Activated CD4-positive, alpha-beta T cell treated with anti-CD3 and anti-CD28 coated beads for 36 hours (primary cell): ENCODE data around the gene NIBAN1. TPM values are rescaled to one million over a fixed set of nuclear protein-coding genes. Genes with fewer than 3 reads are reported as not detected.

Source experiments
- ATAC-seq: fragments of 200-7000 bp; cut with Tn5 transposase; one replicate; pipeline ENCODE4 v1.10.0; 2021; ENCODE audit warnings: mild to moderate bottlenecking, moderate library complexity
- CTCF ChIA-PET: fragments of 350-600 bp; sonication (Branson Sonifier 250); formaldehyde crosslinking; loops from one replicate; lab custom pipeline; 2021; ENCODE audit warnings: antibody characterized with exemption; lab: Charles Lee
- POLR2A ChIA-PET: fragments of 350-600 bp; sonication (Branson Sonifier 250); formaldehyde crosslinking; loops from one replicate; lab custom pipeline; 2021; ENCODE audit warnings: antibody characterized with exemption, inconsistent platforms; lab: Charles Lee
- DNase-seq: peaks from one replicate; pipeline ENCODE4 v3.0.0-alpha.2; 2020
- H3K27ac Mint-ChIP-seq: one replicate; pipeline ENCODE4 v1.8.0; 2021; ENCODE audit warnings: mixed read lengths
- H3K27me3 Mint-ChIP-seq: one replicate; pipeline ENCODE4 v1.8.0; 2021; ENCODE audit warnings: mixed read lengths
- H3K36me3 Mint-ChIP-seq: one replicate; pipeline ENCODE4 v1.8.0; 2021; ENCODE audit warnings: low read depth, mixed read lengths
- H3K4me1 Mint-ChIP-seq: one replicate; pipeline ENCODE4 v1.8.0; 2021; ENCODE audit warnings: mixed read lengths
- H3K4me3 Mint-ChIP-seq: one replicate; pipeline ENCODE4 v1.8.0; 2021; ENCODE audit warnings: mild to moderate bottlenecking, moderate library complexity, mixed read lengths
- H3K9me3 Mint-ChIP-seq: one replicate; pipeline ENCODE4 v1.8.0; 2021; ENCODE audit warnings: low read depth, mixed read lengths
- intact Hi-C, 2 experiments: fragments of 100-400 bp; cut with DNase I in 1 of 2; cut with micrococcal nuclease in 1 of 2; formaldehyde crosslinking; loops; one replicate each; pipeline versions ENCODE4 v1.14.2 to v1.15.1; 2022 to 2024; cut with DNase I, micrococcal nuclease
- total RNA-seq, 2 experiments: library from RNA; stranded (reverse); gene quantifications; one replicate each; pipeline ENCODE4 v1.2.3, GENCODE V29; 2021

Gene NIBAN1
- total RNA-seq, 2 experiments from 2014 or later, result 18.6 to 19.7 TPM

DNA sequence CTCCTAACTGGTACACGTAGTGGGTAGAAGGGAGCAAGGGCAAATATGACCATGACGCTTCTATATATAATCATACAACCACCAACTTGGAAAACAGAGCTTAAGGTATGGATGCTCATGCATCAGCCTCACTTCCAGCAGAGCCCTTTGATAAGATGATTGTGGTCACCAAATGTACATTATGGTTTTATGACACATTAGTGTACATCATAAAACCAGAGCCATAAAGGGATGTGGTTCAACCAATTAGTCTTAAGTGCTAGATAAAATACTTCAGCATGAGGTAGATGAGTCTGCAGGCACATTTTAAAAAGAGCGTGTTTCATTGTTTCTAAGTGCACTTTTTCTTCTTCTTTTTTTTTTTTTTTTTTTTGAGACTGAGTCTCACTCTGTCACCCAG is 43.7 kb downstream of the NIBAN1 start:
- Mint-ChIP-seq H3K36me3 (no peaks in the 10 kb centered on the region), H3K27ac (no peak overlapping the region), H3K9me3 (peaks cover 3% of the 10 kb centered on the region), H3K4me1 (peaks cover 8% of the 10 kb centered on the region), H3K27me3 (no peaks in the 10 kb centered on the region), H3K4me3 (no peak overlapping the region)
- no peak for DNase-seq
- ATAC-seq, result peak; percentile 72
- ChIA-PET POLR2A (interaction anchor here (1.2 kb wide), 1 partner anchor 38 kb away, joined by 5 read pairs; no protein-coding TSS in a partner anchor), CTCF (interaction anchor here (0.6 to 1.2 kb wide), 3 partner anchors 99 to 1353 kb away, joined by 3 to 4 read pairs (median 3); no protein-coding TSS in a partner anchor)
- intact Hi-C loops, result no loop called here

DNA sequence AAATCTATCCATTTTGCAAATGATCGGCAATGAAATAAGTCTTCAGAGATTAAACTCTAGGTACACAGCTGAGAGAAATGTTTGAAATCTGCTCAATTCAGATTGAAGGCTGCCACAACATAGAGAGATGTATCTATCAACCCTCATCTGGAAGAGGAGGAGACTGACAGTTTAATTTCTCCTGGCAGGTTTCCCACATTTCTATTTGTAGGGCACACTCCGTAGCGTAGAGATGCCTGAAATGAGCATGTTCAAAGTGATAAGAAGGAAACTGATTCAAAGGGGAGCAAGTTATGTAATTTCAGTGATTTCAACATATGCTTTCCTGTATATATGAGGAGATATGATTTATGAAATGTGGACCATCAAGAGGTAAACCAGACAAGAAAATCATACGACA is 44.1 kb downstream of the NIBAN1 start:
- Mint-ChIP-seq H3K36me3 (no peaks in the 10 kb centered on the region), H3K27me3 (no peaks in the 10 kb centered on the region), H3K4me1 (peaks cover 8% of the 10 kb centered on the region), H3K27ac (no peak overlapping the region), H3K9me3 (peaks cover 3% of the 10 kb centered on the region), H3K4me3 (no peak overlapping the region)
- intact Hi-C loops, result no loop called here
- ChIA-PET POLR2A (interaction anchor here (1.2 kb wide), 1 partner anchor 38 kb away, joined by 5 read pairs; no protein-coding TSS in a partner anchor), CTCF (interaction anchor here (0.6 to 1.2 kb wide), 3 partner anchors 99 to 1354 kb away, joined by 3 to 4 read pairs (median 3); no protein-coding TSS in a partner anchor)
- ATAC-seq (no peak), DNase-seq (no peak)

DNA sequence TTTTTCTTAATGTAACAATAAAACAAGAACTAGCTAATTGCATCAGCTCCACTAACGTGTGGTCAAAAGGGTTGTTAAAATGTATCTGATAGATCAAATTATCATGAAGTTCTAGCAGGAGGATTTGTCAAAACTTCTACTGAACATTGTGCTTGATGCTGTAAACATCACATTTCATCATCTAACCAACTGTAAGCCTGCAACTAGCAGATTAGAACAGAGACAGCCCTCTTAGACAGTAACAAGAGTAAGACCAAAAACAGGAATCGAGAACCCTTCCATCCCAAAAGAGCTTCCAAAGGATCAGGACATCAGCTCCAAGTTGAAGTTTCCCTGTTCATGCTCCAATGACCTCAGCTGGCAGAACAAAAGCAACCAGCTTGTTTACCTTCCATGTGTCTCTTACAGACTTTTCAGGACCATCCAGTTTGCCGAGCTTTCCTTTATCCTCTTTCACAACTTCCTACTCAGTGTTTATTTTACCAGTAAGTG is 44.6 kb downstream of the NIBAN1 start:
- ChIA-PET CTCF (interaction anchor here (0.9 to 1.2 kb wide), 2 partner anchors 125 to 1354 kb away, joined by 3 to 4 read pairs; no protein-coding TSS in a partner anchor), POLR2A (no interaction called here)
- Mint-ChIP-seq H3K9me3 (peaks cover 3% of the 10 kb centered on the region), H3K36me3 (no peaks in the 10 kb centered on the region), H3K4me3 (no peak overlapping the region), H3K27ac (no peak overlapping the region), H3K4me1 (peaks cover 8% of the 10 kb centered on the region), H3K27me3 (no peaks in the 10 kb centered on the region)
- DNase-seq (no peak), ATAC-seq (no peak)
- intact Hi-C loops, result no loop called here

DNA sequence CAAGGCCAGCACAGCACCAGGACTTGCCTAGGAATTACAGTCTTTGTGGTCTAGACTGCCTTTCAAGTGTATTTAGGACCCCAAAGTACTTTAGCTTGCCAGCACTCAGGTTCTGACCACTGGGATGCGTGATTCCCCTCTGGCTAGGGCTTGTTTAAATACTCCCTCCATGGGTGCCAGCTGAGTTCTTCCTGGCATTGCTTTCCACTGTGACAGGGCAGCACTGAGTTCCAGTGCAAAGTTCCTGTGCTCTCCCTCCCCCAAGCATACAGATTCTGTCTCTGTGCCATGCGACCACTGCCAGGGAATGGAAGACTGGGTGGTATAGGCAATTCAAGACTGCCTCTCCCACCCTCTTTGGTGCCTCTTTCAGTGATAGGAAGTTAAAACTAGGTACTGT is 45.9 kb downstream of the NIBAN1 start:
- DNase-seq (no peak), ATAC-seq (no peak)
- Mint-ChIP-seq H3K4me1 (peaks cover 8% of the 10 kb centered on the region), H3K27ac (no peak overlapping the region), H3K27me3 (no peaks in the 10 kb centered on the region), H3K4me3 (no peak overlapping the region), H3K36me3 (no peaks in the 10 kb centered on the region), H3K9me3 (peaks cover 3% of the 10 kb centered on the region)
- POLR2A ChIA-PET, result no interaction called here
- CTCF ChIA-PET, result interaction anchor here (1.9 kb wide), 1 partner anchor 54 kb away, joined by 5 read pairs; no protein-coding TSS in a partner anchor
- intact Hi-C loops, result no loop called here

Other genes with a start within 250 kb of the NIBAN1 start
- gene EDEM3, start 219.7 kb downstream of the NIBAN1 start, total RNA-seq, result 10 to 100 TPM; 14.0 to 15.2 TPM
- 10 to 100 TPM; 19.6 to 23.6 TPM for gene RNF2, start 71.0 kb upstream of the NIBAN1 start, total RNA-seq
- gene TRMT1L, start 182.4 kb upstream of the NIBAN1 start, total RNA-seq, result 10 to 100 TPM; 33.7 to 38.7 TPM
- 1 to 10 TPM; 3.0 to 3.3 TPM for gene SWT1, start 182.7 kb upstream of the NIBAN1 start, total RNA-seq